NCI-H526 (cell line): ENCODE measurements around the gene TMEM234.
A peak's percentile ranks its signal among the peaks of the same experiment; 100 is the strongest.

Experiments used
- DNase-seq, 2 experiments: peaks; one replicate each; lab custom pipeline; 2025; lab: John Stamatoyannopoulos, UW

TMEM234 gene

GRCh38 chr1:32239790-32240139 lies 17.6 kb upstream of the TMEM234 start:
- DNase-seq, result peak; percentile 53 to 76

GRCh38 chr1:32239337-32239736 lies 17.2 kb upstream of the TMEM234 start:
- DNase-seq, result peak in 1 of 2 experiments; percentile 65

- DNase-seq, result peak; percentile 60 to 80
Measured at GRCh38 chr1:32234792-32235191, 12.6 kb upstream of the TMEM234 start.

- DNase-seq, result peak in 1 of 2 experiments; percentile 15
Measured at GRCh38 chr1:32232558-32233304, 10.6 kb upstream of the TMEM234 start.

GRCh38 chr1:32231843-32232432 lies 9.8 kb upstream of the TMEM234 start:
- no peak for DNase-seq

GRCh38 chr1:32228771-32229170 lies 6.6 kb upstream of the TMEM234 start:
- DNase-seq, result no peak

- DNase-seq, result no peak
Measured at GRCh38 chr1:32224285-32224684, 2.1 kb upstream of the TMEM234 start.

- no peak for DNase-seq
Measured at GRCh38 chr1:32223683-32224082, 1.5 kb upstream of the TMEM234 start.

- DNase-seq, result no peak
Measured at GRCh38 chr1:32221581-32221979, 573 bp downstream of the TMEM234 start.

GRCh38 chr1:32220746-32221580 lies 1.2 kb downstream of the TMEM234 start:
- no peak for DNase-seq

GRCh38 chr1:32219022-32219421 lies 3.1 kb downstream of the TMEM234 start:
- no peak for DNase-seq

- DNase-seq, result no peak
Measured at GRCh38 chr1:32216566-32216965, 5.6 kb downstream of the TMEM234 start.

- peak; percentile 21 to 80 for DNase-seq
Measured at GRCh38 chr1:32215629-32216480, 6.3 kb downstream of the TMEM234 start.

GRCh38 chr1:32208891-32209328 lies 13.2 kb downstream of the TMEM234 start, which contains the start of gene DCDC2B:
Gene DCDC2B (plus strand): TSS chr1:32209089. CDS start chr1:32209094, 5 bp downstream.
- DNase-seq, result peak; percentile 23 to 64

- DNase-seq, result no peak
Measured at GRCh38 chr1:32208469-32208868, 13.7 kb downstream of the TMEM234 start.

- DNase-seq, result peak; percentile 84 to 96
Measured at GRCh38 chr1:32205401-32206370, 16.5 kb downstream of the TMEM234 start, which contains the start of gene IQCC. Gene IQCC (plus strand): TSS chr1:32205671. CDS start chr1:32205682, 11 bp downstream.

GRCh38 chr1:32204943-32205361 lies 17.2 kb downstream of the TMEM234 start:
- DNase-seq, result peak in 1 of 2 experiments; percentile 68

- peak in 1 of 2 experiments; percentile 64 for DNase-seq
Measured at GRCh38 chr1:32201011-32201855, 20.9 kb downstream of the TMEM234 start.
